LoVo (cell line): Measurements from ENCODE around the gene KLHL29.
"Not testable (repeated sequence)": the region's sequence is repeated elsewhere in the genome, so short reads cannot be mapped to it uniquely, and the experiment has no call there.

Experiments used
- DNase-seq: peaks from one replicate; pipeline ENCODE4 v3.0.0-alpha.2; 2016; ENCODE audit warnings: low spot score

KLHL29 gene

DNA sequence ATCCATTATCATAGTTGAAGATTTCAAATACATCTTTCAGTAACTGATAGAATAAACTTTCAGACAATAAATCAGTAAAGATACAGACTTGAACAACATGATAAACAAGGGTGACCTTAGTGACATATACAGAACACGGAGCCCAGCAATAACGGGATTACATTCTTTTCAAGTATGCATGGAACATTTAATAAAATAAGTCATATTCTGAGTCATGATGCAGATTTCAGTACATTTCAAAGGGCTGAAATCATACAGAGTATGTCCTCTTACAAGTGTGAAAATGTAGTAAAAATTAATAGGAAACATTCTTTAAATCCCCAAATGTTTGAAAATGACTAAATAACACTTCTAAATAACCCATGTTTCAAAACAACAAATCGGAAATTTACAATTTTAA is 17.2 kb upstream of the KLHL29 start:
- no peak for DNase-seq

DNA sequence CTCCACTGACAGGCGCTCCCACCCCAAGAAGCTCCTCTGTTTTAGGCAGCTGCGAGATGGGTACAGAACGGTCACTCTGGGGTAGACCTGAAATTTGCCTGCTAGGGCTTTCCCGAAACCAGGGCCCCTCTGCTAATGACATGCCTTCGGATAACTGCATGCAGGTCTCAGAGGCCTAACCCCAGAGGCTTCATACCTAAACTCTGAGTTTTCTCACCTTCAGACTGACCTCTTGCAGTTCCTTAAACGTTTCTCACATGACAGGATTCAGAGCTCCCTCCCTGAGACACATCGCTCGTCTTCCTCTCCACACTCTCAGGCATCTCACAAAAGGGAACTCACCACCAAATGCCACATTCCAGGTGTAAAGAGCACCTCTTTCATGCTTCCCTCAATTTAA is 11.3 kb upstream of the KLHL29 start:
- no peak for DNase-seq

DNA sequence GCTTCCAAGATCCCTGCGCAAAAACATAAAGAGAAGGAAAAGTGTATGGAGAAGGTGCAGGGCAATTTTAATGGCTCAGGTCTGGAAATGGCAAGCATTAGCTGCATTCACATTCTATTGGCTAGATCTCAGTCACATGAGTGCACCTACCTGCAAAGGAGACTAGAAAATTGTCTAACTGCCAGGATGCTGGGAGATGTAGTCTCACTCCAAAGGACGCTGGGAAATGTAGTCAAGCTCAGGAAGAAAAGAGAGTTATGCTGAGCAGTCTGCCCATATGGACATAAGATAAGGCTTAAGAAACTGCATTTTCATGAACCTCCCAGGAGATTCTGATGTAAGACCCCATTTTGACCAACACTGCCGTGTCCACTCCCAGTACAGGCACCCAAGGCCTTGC is 9.5 kb upstream of the KLHL29 start:
- no peak for DNase-seq

GRCh38 chr2:23376075-23376474 is 8.9 kb upstream of the KLHL29 start:
- no peak for DNase-seq

- no peak for DNase-seq
Observed at GRCh38 chr2:23376972-23377371, 8.0 kb upstream of the KLHL29 start.

DNA sequence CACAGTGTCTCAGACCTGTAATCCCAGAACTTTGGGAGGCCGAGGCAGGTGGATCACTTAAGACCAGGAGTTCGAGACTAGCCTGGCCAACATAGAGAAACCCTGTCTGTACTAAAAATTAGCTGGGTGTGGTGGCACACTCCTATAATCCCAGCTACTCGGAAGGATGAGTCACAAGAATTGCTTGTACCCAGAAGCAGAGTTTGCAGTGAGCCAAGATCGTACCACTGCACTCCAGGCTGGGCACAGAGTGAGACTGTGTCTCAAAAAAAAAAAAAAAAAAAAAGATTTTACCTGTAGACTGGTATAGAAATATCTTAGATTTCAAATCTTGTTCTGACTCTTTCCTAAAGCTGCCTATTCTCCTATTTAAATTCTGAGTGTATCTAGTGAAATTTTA is 7.2 kb upstream of the KLHL29 start:
- DNase-seq = peak; percentile 7

DNA sequence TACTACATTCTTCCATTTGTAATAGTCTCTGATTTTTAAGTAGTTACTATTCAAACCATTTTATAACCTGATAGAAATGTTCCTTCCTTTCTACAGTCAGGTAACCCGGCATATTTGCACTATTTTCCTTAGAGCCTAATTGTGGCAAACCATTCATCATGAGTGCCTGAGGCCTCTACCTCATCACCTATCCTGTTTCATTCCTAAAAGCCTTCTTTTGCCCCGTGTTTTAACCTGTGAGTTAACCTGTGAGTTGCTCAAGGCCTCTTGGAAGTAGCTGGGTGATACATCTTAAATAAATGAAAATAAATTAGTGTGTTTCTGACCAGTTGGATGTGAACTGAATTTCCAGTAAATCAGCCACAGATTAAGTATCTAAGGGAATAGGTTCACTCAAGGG is 6.5 kb upstream of the KLHL29 start:
- no peak for DNase-seq

DNA sequence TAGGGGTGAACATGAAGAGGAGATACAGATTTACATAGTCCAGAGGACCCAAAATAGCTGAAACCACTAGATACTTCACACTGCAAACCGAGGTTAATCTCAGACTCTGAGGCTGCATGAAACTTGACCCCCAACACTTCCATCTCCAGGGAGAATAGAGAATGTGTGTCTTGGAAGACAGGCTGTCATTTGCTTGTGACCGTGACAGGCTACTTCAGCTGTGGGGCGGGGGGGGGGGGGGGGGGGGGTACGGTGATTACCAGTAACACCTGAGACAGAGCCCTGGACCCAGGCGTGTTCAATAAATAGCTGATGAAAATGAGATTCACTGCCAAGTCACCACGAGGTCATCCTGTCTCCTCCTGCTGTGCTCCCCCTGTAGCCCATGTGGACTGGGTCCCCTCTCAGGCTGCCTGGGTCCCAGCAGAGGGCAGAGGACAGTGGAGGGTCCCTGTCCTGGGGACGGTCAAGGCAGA is 5.7 kb upstream of the KLHL29 start:
- no peak for DNase-seq

DNA sequence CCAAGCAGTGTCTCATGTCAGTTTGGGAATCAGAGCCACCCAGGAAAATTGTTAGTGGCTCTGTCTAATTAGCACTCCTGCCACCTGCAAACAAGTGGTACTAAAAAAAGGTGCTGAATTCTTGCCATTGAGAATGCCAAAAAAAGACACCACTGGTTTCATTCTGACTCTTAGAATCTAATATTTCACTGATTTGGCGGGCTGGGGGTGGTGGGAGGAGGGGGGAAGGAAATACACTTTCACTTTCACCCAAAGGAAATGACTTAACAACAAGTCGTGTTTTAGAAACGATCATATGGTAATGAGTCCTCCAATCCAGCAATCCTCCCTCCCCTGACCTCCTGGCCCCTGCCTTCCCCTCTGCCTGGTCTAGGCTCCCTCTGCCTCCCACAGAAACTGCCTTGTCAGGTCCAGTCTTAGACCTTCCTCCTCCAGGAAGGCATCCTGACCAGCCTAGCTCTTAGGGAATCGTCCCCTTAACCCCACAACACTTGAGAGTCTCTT is 4.4 kb upstream of the KLHL29 start:
- no peak for DNase-seq

DNA sequence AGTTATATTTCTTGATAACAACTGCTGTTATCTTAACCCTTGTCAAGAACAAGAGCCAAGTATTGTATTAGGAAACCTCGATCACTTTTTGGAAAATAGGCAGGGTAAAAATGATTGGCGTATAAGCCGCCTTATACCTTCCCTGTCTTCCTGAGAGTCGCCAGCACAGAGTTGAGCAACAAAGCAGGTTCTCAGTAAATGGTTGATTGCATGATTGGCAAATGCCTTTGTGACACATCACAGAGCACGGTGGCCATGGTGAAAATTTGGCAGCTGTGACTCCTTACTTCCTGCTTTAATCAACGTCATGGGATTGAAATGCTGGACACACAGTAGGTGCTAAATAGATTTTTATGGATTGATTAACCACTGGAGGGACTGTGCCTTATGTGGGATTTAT is 3.9 kb upstream of the KLHL29 start:
- peak; percentile 64 for DNase-seq

GRCh38 chr2:23381485-23381884 is 3.5 kb upstream of the KLHL29 start:
- DNase-seq = no peak

DNA sequence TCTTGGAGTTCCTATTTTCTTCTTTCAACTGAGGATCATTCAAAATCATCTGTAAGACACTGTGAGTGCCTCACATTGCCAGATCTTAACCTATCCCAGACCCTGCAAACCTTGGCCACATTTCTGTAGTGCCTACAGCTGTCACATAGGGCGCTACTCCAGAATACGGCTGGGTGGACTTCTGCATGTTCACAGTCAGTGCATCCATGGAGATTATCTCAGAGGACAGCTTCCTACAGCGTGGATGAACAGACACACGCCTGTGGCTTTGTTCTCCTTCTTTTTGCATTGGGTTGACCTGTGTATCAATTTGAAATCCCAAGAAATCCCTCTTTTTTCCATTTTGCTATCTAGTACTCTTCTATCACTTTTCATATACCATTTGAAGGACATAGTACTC is 1.9 kb upstream of the KLHL29 start:
- no peak for DNase-seq

DNA sequence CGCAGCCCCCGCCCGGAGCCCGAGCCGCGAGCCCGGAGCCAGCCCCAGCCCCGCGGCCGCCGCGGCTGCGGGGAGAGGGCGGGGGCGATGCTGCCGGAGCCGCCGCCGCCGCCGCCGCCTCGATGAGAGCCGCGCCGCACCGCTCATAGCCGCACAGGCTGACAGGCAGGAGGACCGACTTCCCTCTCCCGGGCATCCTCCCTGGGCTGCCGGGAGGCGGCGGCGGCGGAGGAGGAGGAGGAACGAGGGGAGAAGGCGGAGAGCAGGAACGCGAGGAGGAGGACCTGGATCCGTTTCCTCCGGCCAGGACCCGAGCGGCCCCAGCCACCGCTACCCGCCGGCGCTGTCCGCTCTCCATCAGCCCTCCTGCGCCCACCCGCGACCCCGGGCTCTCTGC is 370 bp downstream of the KLHL29 start:
- no peak for DNase-seq

DNA sequence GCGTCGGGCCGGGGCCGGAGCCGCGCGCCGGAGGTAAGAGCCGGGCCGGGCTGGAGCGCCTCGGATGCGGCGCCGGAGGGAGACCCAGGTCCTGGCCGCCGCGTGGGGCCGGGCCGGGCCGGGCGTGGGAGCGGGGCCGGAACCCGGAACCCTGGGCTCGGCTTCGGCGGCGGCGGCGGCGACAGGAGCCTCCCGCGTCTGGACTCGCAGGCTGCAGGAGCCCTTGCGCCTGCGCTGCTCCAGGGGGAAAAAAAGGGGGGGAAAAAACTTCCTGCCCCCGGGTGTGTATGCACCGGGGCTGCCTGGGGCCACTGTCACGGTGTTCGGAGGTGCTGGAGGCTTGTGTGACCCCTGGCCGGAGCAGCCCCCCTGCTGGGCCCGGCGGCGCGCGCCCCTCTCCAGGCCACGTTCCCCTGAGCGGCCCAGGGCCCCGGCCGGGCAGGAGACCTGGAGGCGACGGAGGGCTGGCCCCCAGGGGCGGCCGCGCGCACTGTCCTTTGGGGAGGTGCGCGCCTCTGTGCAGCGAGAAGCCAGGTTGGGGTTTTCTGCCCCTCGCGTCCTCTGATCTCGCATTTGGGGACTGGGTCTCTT is 864 bp downstream of the KLHL29 start:
- no peak for DNase-seq

- DNase-seq = no peak
Observed at GRCh38 chr2:23386339-23387220, 1.6 kb downstream of the KLHL29 start.

DNA sequence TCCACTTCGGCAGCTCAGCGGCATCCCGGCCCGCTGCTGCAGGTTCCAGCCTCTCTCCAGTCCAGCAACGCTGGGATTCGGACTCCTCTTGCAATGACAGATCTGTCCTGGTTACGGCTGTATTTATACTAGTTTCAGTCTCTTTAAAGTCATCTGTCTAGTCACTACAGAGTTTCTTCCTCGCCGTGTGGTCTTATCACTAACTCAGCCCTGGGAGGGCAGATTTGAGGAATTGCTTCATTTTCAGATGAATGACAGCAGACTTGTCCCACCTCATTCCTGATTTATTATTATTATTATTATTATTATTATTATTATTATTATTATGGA is 2.2 kb downstream of the KLHL29 start:
- no peak for DNase-seq

DNA sequence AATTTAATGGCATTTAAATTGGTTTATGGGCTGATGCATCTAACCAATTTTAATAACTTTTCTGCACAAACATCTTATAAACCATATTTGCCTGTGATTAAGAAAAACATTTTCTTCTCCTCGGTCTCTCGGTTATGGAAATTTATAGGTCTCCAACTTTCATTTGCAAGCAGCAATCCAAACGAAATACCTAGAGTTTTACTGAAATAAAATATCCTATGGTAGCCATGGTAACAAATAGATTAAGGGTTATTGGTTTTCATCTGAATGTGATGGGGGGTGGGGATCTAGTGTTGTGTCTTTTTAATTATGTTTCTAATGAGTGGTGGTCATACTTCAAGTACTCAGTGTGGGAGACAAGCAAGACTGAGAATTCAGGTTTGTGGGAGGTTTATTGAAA is 2.9 kb downstream of the KLHL29 start:
- no peak for DNase-seq

DNA sequence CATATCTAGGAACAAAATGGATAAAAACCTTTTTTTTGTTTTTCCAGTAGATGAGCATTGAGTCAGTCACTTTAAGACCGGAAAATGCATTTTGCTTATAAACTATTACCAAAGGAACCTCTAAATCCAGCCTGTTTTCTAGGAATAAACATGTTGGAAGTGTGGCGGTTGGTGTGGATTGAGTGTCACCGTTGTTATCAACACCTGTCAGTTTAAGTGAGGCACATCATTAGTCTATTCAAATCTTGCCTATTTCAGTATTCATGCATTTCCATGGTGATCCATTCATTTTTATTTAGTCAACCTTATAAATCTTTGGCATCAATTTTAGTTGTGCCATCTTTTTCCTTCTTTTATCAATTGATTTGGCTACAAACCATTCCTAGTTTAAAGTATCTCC is 3.3 kb downstream of the KLHL29 start:
- DNase-seq = no peak

GRCh38 chr2:23388756-23389514 is 4.0 kb downstream of the KLHL29 start:
- DNase-seq = no peak

- no peak for DNase-seq
Observed at GRCh38 chr2:23390152-23390551, 5.2 kb downstream of the KLHL29 start.

GRCh38 chr2:23391237-23391736 is 6.3 kb downstream of the KLHL29 start:
- DNase-seq = not testable (repeated sequence)

DNA sequence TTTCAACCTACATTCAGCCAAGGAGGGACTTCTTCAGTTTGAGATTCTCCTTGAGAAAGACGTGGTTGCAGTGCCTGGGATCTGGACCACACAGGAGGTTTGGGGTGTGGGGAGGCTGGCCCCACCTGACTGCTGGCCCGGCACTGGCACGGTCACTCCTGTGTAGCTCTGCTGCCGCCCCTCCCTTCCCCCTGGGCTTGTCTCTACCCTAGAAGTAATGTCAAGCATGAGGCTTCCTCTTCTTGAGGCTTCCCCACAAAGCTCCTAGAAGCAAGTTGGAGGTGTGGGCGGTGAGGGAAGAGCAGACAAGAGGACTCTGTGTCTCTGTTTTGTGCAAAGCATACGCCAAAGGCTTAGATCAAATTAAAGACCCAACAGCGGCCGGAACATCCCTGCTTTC is 8.7 kb downstream of the KLHL29 start:
- no peak for DNase-seq

DNA sequence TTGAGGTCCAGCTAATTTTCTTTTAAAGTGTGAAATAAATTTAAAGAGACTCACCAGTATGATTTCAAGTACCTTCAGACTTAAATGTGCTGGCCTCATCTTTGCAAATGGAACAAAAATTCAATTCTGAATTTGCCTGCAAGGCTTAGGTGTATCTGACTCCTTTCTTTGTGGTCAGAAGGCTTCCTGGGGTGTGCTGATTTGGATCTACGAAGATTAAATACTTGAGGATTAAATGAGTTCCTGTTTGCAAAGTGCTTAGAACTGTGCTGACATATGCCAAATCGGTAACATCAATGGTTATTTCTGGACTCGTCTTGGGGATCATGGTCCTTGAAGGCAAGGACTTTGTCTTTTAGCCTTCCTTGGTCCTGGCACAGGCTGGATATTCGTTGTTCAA is 9.7 kb downstream of the KLHL29 start:
- no peak for DNase-seq
